ENCODE results near the gene VAMP8. TPM values are rescaled to one million over a fixed set of nuclear protein-coding genes. Genes with fewer than 3 reads are reported as not detected.

VAMP8 gene
- total and polyA plus RNA-seq, 2 donors (not counting 1 experiment from before 2014, with no cell fraction given) = 2.3 to 80.6 TPM

- Histone ChIP-seq H4K20me1 (ENCODE audit: control insufficient read depth, extremely low read depth, insufficient read depth, low read length) (no peaks in the 10 kb centered on the region), H3K79me2 (ENCODE audit: control insufficient read depth, insufficient read depth, low read length) (peaks cover 1% of the 10 kb centered on the region), H3K9me3 (ENCODE audit: control insufficient read depth, insufficient read depth, low read depth, low read length) (no peaks in the 10 kb centered on the region), H3K4me2 (ENCODE audit: extremely low read depth, insufficient read depth, low read length) (peak overlapping the region; percentile 89), H3K27ac (ENCODE audit: insufficient read depth, low read length) (peak overlapping the region; percentile 88), H3K4me3 (replicated peaks in 1 of 4; ENCODE audit: control extremely low read depth in 1 of 4, insufficient read depth in 1 of 4, low read depth in 3 of 4, low read length in 4 of 4) (peak overlapping the region in 2 of 4 experiments; percentile 4 to 70), H3K9ac (ENCODE audit: insufficient read depth, low read length) (no peak overlapping the region), H3K4me1 (ENCODE audit: control insufficient read depth, extremely low read depth, insufficient read depth, low read length) (peaks cover 28% of the 10 kb centered on the region), H3K27me3 (ENCODE audit: control insufficient read depth, insufficient read depth, low read length) (no peaks in the 10 kb centered on the region), H3K36me3 (ENCODE audit: control insufficient read depth, insufficient read depth, low read length) (no peaks in the 10 kb centered on the region), H2AFZ (ENCODE audit: low read length) (no peak overlapping the region)
- peak; percentile 55 to 89 for DNase-seq (ENCODE audit: low read depth in 2 of 2)
- TF ChIP-seq CTCF (conservative IDR thresholded peaks at IDR 0.05 in 1 of 2, IDR thresholded peaks at IDR 0.05 in 1 of 2; ENCODE audit: low read depth in 1 of 2, low read length in 2 of 2) = no peak
- no peak for TF ChIP-seq EZH2 (IDR thresholded peaks at IDR 0.05; ENCODE audit: low read length, missing control alignments)
These were observed 8.4 kb downstream of the VAMP8 start for GRCh38 chr2:85585781-85586105.

GRCh38 chr2:85588236-85588635 lies 10.8 kb downstream of the VAMP8 start:
- peaks cover 8% of the 10 kb centered on the region for H3K79me2 ChIP-seq (ENCODE audit: control insufficient read depth, insufficient read depth, low read length)
- H3K27ac ChIP-seq (ENCODE audit: insufficient read depth, low read length) = no peak overlapping the region
- DNase-seq (ENCODE audit: low read depth in 2 of 2) = no peak
- no peaks in the 10 kb centered on the region for H3K27me3 ChIP-seq (ENCODE audit: control insufficient read depth, insufficient read depth, low read length)
- H3K4me3 ChIP-seq (replicated peaks in 1 of 4; ENCODE audit: control extremely low read depth in 1 of 4, insufficient read depth in 1 of 4, low read depth in 3 of 4, low read length in 4 of 4) = no peak overlapping the region
- H2AFZ ChIP-seq (ENCODE audit: low read length) = no peak overlapping the region
- peaks cover 1% of the 10 kb centered on the region for H3K36me3 ChIP-seq (ENCODE audit: control insufficient read depth, insufficient read depth, low read length)
- H3K9me3 ChIP-seq (ENCODE audit: control insufficient read depth, insufficient read depth, low read depth, low read length) = no peaks in the 10 kb centered on the region
- peaks cover 42% of the 10 kb centered on the region for H3K4me1 ChIP-seq (ENCODE audit: control insufficient read depth, extremely low read depth, insufficient read depth, low read length)
- H4K20me1 ChIP-seq (ENCODE audit: control insufficient read depth, extremely low read depth, insufficient read depth, low read length) = no peaks in the 10 kb centered on the region
- no peak overlapping the region for H3K4me2 ChIP-seq (ENCODE audit: extremely low read depth, insufficient read depth, low read length)
- TF ChIP-seq EZH2 (IDR thresholded peaks at IDR 0.05; ENCODE audit: low read length, missing control alignments) (no peak), CTCF (conservative IDR thresholded peaks at IDR 0.05 in 1 of 2, IDR thresholded peaks at IDR 0.05 in 1 of 2; ENCODE audit: low read depth in 1 of 2, low read length in 2 of 2) (no peak)
- no peak overlapping the region for H3K9ac ChIP-seq (ENCODE audit: insufficient read depth, low read length)

- Histone ChIP-seq H3K4me2 (ENCODE audit: extremely low read depth, insufficient read depth, low read length) (no peak overlapping the region), H3K4me3 (replicated peaks in 1 of 4; ENCODE audit: control extremely low read depth in 1 of 4, insufficient read depth in 1 of 4, low read depth in 3 of 4, low read length in 4 of 4) (no peak overlapping the region), H3K9me3 (ENCODE audit: control insufficient read depth, insufficient read depth, low read depth, low read length) (no peaks in the 10 kb centered on the region), H4K20me1 (ENCODE audit: control insufficient read depth, extremely low read depth, insufficient read depth, low read length) (no peaks in the 10 kb centered on the region), H2AFZ (ENCODE audit: low read length) (no peak overlapping the region), H3K36me3 (ENCODE audit: control insufficient read depth, insufficient read depth, low read length) (peaks cover 1% of the 10 kb centered on the region), H3K27me3 (ENCODE audit: control insufficient read depth, insufficient read depth, low read length) (no peaks in the 10 kb centered on the region), H3K27ac (ENCODE audit: insufficient read depth, low read length) (no peak overlapping the region), H3K79me2 (ENCODE audit: control insufficient read depth, insufficient read depth, low read length) (peaks cover 8% of the 10 kb centered on the region), H3K9ac (ENCODE audit: insufficient read depth, low read length) (no peak overlapping the region), H3K4me1 (ENCODE audit: control insufficient read depth, extremely low read depth, insufficient read depth, low read length) (peaks cover 42% of the 10 kb centered on the region)
- no peak for TF ChIP-seq CTCF (conservative IDR thresholded peaks at IDR 0.05 in 1 of 2, IDR thresholded peaks at IDR 0.05 in 1 of 2; ENCODE audit: low read depth in 1 of 2, low read length in 2 of 2)
- TF ChIP-seq EZH2 (IDR thresholded peaks at IDR 0.05; ENCODE audit: low read length, missing control alignments) = no peak
- DNase-seq (ENCODE audit: low read depth in 2 of 2) = no peak
These were observed 11.3 kb downstream of the VAMP8 start for GRCh38 chr2:85588645-85589044.
